DMS79 (cell line): ENCODE measurements around the gene DNAH11.

Experiments
- DNase-seq: peaks from one replicate; lab custom pipeline; 2025; lab: John Stamatoyannopoulos, UW

DNAH11 gene

GRCh38 chr7:21550821-21551531 is 8.1 kb downstream of the DNAH11 start:
- no peak for DNase-seq

GRCh38 chr7:21562385-21562784 is 19.5 kb downstream of the DNAH11 start:
- no peak for DNase-seq

GRCh38 chr7:21565614-21566013 is 22.8 kb downstream of the DNAH11 start:
- no peak for DNase-seq

- no peak for DNase-seq
Measured at GRCh38 chr7:21566094-21566493, 23.3 kb downstream of the DNAH11 start.

GRCh38 chr7:21568762-21569161 is 25.9 kb downstream of the DNAH11 start:
- no peak for DNase-seq

GRCh38 chr7:21572331-21573313 is 29.8 kb downstream of the DNAH11 start:
- no peak for DNase-seq

GRCh38 chr7:21579341-21580072 is 36.7 kb downstream of the DNAH11 start:
- DNase-seq, result no peak

- DNase-seq, result no peak
Measured at GRCh38 chr7:21580073-21580521, 37.3 kb downstream of the DNAH11 start.

GRCh38 chr7:21585070-21585724 is 42.4 kb downstream of the DNAH11 start:
- DNase-seq, result no peak

- DNase-seq, result no peak
Measured at GRCh38 chr7:21587139-21587784, 44.4 kb downstream of the DNAH11 start.

- no peak for DNase-seq
Measured at GRCh38 chr7:21596801-21597200, 54.0 kb downstream of the DNAH11 start.

- DNase-seq, result no peak
Measured at GRCh38 chr7:21603462-21603861, 60.6 kb downstream of the DNAH11 start.

- no peak for DNase-seq
Measured at GRCh38 chr7:21603972-21604749, 61.3 kb downstream of the DNAH11 start.

GRCh38 chr7:21605008-21605585 is 62.3 kb downstream of the DNAH11 start:
- no peak for DNase-seq

- no peak for DNase-seq
Measured at GRCh38 chr7:21608465-21608864, 65.6 kb downstream of the DNAH11 start.

GRCh38 chr7:21611129-21611528 is 68.3 kb downstream of the DNAH11 start:
- DNase-seq, result no peak

GRCh38 chr7:21616091-21616490 is 73.3 kb downstream of the DNAH11 start:
- DNase-seq, result no peak

- no peak for DNase-seq
Measured at GRCh38 chr7:21616796-21617436, 74.1 kb downstream of the DNAH11 start.

GRCh38 chr7:21617513-21617912 is 74.7 kb downstream of the DNAH11 start:
- no peak for DNase-seq
